ENCODE results near the gene TMA16.
"Not testable (repeated sequence)": the region's sequence is repeated elsewhere in the genome, so short reads cannot be mapped to it uniquely, and the experiment has no call there.

Gene TMA16

GRCh38 chr4:163494360-163495241, at the start of gene TMA16:
Gene TMA16 (plus strand): TSS chr4:163494690. CDS start chr4:163494802, 112 bp downstream.
- DNase-seq: peak; percentile 90

- not testable (repeated sequence) for DNase-seq
These were observed 47.5 kb upstream of the TMA16 start for GRCh38 chr4:163447023-163447422.

- DNase-seq: no peak
These were observed 47.0 kb upstream of the TMA16 start for GRCh38 chr4:163447481-163447880.

GRCh38 chr4:163448540-163449203, 45.8 kb upstream of the TMA16 start:
- DNase-seq: no peak

GRCh38 chr4:163462556-163462955, 31.9 kb upstream of the TMA16 start:
- DNase-seq: no peak

GRCh38 chr4:163467082-163467770, 27.3 kb upstream of the TMA16 start:
- DNase-seq: no peak

- DNase-seq: no peak
These were observed 24.1 kb upstream of the TMA16 start for GRCh38 chr4:163470391-163470790.

GRCh38 chr4:163473130-163473529, 21.4 kb upstream of the TMA16 start:
- DNase-seq: no peak

GRCh38 chr4:163473576-163473975, 20.9 kb upstream of the TMA16 start, which contains the start of gene TKTL2:
Gene TKTL2 (minus strand): TSS chr4:163473754. CDS start chr4:163473734, 20 bp downstream.
- no peak for DNase-seq

GRCh38 chr4:163474027-163474426, 20.5 kb upstream of the TMA16 start:
- DNase-seq: no peak

- no peak for DNase-seq
These were observed 17.6 kb upstream of the TMA16 start for GRCh38 chr4:163476761-163477438.

- DNase-seq: no peak
These were observed 12.3 kb upstream of the TMA16 start for GRCh38 chr4:163482190-163482589.

GRCh38 chr4:163484906-163485305, 9.6 kb upstream of the TMA16 start:
- peak; percentile 61 for DNase-seq

- no peak for DNase-seq
These were observed 8.9 kb upstream of the TMA16 start for GRCh38 chr4:163485589-163485988.

- no peak for DNase-seq
These were observed 8.2 kb upstream of the TMA16 start for GRCh38 chr4:163486321-163486720.

- DNase-seq: no peak
These were observed 4.6 kb upstream of the TMA16 start for GRCh38 chr4:163489929-163490328.

- DNase-seq: no peak
These were observed 1.5 kb upstream of the TMA16 start for GRCh38 chr4:163492951-163493504.

- no peak for DNase-seq
These were observed 689 bp upstream of the TMA16 start for GRCh38 chr4:163493643-163494359.

GRCh38 chr4:163495900-163496299, 1.4 kb downstream of the TMA16 start:
- DNase-seq: no peak

- DNase-seq: no peak
These were observed 6.1 kb downstream of the TMA16 start for GRCh38 chr4:163500586-163500985.

- no peak for DNase-seq
These were observed 10.9 kb downstream of the TMA16 start for GRCh38 chr4:163505374-163505773.

- no peak for DNase-seq
These were observed 20.7 kb downstream of the TMA16 start for GRCh38 chr4:163515198-163515597.

Data from stimulated activated CD4-positive, alpha-beta T cell treated with anti-CD3 and anti-CD28 coated beads, Interleukin-4, amount 100 ng/mL, for 24 hours (primary cell).